ENCODE measurements around the gene ZIC1.

GRCh38 chr3:147403511-147403910, 5.7 kb upstream of the ZIC1 start:
- TF ChIP-seq SIN3A (IDR thresholded peaks at IDR 0.05; ENCODE audit: borderline replicate concordance in 2 of 2, control insufficient read depth in 1 of 2, low read depth in 2 of 2, low read length in 2 of 2) (no peak), NR3C1 (CRISPR knock-in tag; IDR thresholded peaks at IDR 0.05) (no peak), HDAC6 (IDR thresholded peaks at IDR 0.05; ENCODE audit: low read depth, low read length) (no peak)
